ENCODE results near the gene DDX1. TPM values are rescaled to one million over a fixed set of nuclear protein-coding genes. Genes with fewer than 3 reads are reported as not detected.

DDX1 gene
- total and polyA plus RNA-seq, 2 donors (not counting 3 experiments of a cell fraction or from before 2014, with no cell fraction given): 41.2 to 117 TPM

DNA sequence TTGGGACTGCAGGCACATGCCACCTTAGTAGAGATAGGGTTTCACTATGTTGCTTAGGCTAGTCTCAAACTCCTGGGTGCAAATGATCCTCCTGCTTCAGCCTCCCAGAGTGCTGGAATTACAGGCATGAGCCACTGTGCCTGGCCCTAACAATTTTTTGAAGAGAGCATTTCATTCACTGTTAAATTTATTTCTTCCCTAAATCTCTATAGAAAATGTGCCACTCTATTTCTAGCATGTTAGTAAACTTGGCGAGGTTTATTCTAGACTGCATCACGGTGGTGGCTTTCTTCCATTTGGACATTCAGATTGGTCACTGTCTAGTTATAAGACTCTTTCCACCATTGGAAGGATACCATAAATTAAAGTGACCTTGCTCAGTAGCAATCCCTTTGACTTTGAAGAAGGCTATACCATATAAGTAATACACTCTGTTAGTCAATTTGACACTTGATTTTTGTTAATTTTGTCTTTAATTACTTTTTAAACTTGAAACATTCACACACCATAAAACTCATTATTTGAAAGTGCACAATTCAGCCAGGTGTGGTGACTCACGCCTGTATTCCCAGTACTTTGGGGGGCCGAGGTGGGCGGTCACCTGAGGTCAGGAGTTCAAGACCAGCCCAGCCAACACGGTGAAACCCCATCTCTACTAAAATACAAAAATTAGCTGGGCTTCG is 16.2 kb downstream of the DDX1 start:
- no peaks in the 10 kb centered on the region for H3K9me3 ChIP-seq (replicated peaks; ENCODE audit: control insufficient read depth, insufficient read depth, low read length)
- TF ChIP-seq, protein P1, sequence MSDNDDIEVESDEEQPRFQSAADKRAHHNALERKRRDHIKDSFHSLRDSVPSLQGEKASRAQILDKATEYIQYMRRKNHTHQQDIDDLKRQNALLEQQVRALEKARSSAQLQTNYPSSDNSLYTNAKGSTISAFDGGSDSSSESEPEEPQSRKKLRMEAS (IDR thresholded peaks at IDR 0.05; ENCODE audit: insufficient read depth, insufficient read length): no peak
- no peak for TF ChIP-seq JUN (IDR thresholded peaks at IDR 0.05; ENCODE audit: borderline replicate concordance, insufficient read depth, insufficient read length, low read depth)
- no peak overlapping the region for H3K27ac ChIP-seq (ENCODE audit: insufficient read depth, low read depth, low read length)
- H3K4me3 ChIP-seq (replicated peaks in 1 of 3; ENCODE audit: insufficient read depth in 1 of 3, low read depth in 1 of 3, low read length in 3 of 3): no peak overlapping the region
- H3K9me1 ChIP-seq (replicated peaks; ENCODE audit: control insufficient read depth, extremely low read depth, insufficient read depth, low read length): no peaks in the 10 kb centered on the region
- no peak overlapping the region for H3K4me2 ChIP-seq (ENCODE audit: insufficient read depth, low read length)
- peaks cover 27 to 34% of the 10 kb centered on the region in 2 experiments for H3K36me3 ChIP-seq (ENCODE audit: control insufficient read depth in 2 of 2, extremely low read depth in 1 of 2, insufficient read depth in 2 of 2, low read length in 2 of 2)
- ChIA-PET POLR2A (no interaction called here), CTCF (no interaction called here)
- FAIRE-seq (no peak), DNase-seq (ENCODE audit: low read depth, low spot score) (no peak)
- BruUV-seq (replicated peaks): no TSS peak
- H3K9ac ChIP-seq (replicated peaks; ENCODE audit: extremely low read depth, insufficient read depth, low read length): no peak overlapping the region
- dilution Hi-C loops (cut with MboI; ENCODE audit: extremely low pct_ligation_motif_present, low sequenced_read_pairs) (no loop called here), intact Hi-C loops (cut with micrococcal nuclease) (no loop called here)
- H4K20me1 ChIP-seq (replicated peaks; ENCODE audit: control insufficient read depth, extremely low read depth, insufficient read depth, low read length): no peaks in the 10 kb centered on the region
- no peaks in the 10 kb centered on the region for H3K27me3 ChIP-seq (ENCODE audit: control insufficient read depth in 2 of 2, insufficient read depth in 2 of 2, low read length in 2 of 2)
- no peak overlapping the region for H2AFZ ChIP-seq (ENCODE audit: low read depth, low read length)
- H3K4me1 ChIP-seq (ENCODE audit: control insufficient read depth, extremely low read depth, insufficient read depth, low read length): no peaks in the 10 kb centered on the region
- H3K79me2 ChIP-seq (ENCODE audit: control insufficient read depth, insufficient read depth, low read length): no peaks in the 10 kb centered on the region

DNA sequence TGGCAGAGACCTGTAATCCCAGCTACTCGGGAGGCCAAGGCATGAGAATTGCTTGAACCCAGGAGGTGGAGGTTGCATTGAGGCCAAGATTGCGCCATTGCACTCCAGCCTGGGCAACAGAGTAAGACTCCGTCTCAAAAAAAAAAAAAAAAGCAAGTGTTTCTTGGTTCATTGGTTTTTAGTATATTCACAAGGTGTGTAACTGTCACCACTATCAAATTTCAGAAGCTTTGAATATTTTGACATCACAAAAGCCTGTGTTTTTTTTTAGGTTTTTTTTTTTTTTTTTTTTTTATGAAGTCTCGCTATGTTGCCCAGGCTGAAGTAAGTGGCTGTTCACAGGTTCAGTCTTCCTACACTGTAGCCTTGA is 16.7 kb downstream of the DDX1 start:
- no TSS peak for BruUV-seq (replicated peaks)
- CTCF ChIA-PET: no interaction called here
- TF ChIP-seq, protein P2, sequence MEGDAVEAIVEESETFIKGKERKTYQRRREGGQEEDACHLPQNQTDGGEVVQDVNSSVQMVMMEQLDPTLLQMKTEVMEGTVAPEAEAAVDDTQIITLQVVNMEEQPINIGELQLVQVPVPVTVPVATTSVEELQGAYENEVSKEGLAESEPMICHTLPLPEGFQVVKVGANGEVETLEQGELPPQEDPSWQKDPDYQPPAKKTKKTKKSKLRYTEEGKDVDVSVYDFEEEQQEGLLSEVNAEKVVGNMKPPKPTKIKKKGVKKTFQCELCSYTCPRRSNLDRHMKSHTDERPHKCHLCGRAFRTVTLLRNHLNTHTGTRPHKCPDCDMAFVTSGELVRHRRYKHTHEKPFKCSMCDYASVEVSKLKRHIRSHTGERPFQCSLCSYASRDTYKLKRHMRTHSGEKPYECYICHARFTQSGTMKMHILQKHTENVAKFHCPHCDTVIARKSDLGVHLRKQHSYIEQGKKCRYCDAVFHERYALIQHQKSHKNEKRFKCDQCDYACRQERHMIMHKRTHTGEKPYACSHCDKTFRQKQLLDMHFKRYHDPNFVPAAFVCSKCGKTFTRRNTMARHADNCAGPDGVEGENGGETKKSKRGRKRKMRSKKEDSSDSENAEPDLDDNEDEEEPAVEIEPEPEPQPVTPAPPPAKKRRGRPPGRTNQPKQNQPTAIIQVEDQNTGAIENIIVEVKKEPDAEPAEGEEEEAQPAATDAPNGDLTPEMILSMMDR (IDR thresholded peaks at IDR 0.05; ENCODE audit: extremely low read depth in 1 of 2, insufficient read depth in 1 of 2, low read depth in 1 of 2, low read length in 2 of 2): no peak
- TF ChIP-seq POLR2A (IDR thresholded peaks at IDR 0.05; ENCODE audit: low read depth, low read length) (no peak), EZH2 (IDR thresholded peaks at IDR 0.05; ENCODE audit: borderline replicate concordance, low read depth, low read length, severe bottlenecking) (no peak), FOS (IDR thresholded peaks at IDR 0.05; ENCODE audit: borderline replicate concordance, insufficient read depth, low read length) (no peak), MYC (IDR thresholded peaks at IDR 0.05; ENCODE audit: low read depth, low read length) (no peak), JUN (IDR thresholded peaks at IDR 0.05; ENCODE audit: borderline replicate concordance, insufficient read depth, insufficient read length, low read depth) (no peak)
- TF ChIP-seq, protein P1 (IDR thresholded peaks at IDR 0.05; ENCODE audit: insufficient read depth, insufficient read length): no peak
- H3K4me3 ChIP-seq (replicated peaks in 1 of 3; ENCODE audit: insufficient read depth in 1 of 3, low read depth in 1 of 3, low read length in 3 of 3): no peak overlapping the region
- DNase-seq (ENCODE audit: low read depth, low spot score) (no peak), FAIRE-seq (no peak)
- POLR2A ChIA-PET: no interaction called here
- no peaks in the 10 kb centered on the region for H3K4me1 ChIP-seq (ENCODE audit: control insufficient read depth, extremely low read depth, insufficient read depth, low read length)
- no peak overlapping the region for H3K4me2 ChIP-seq (ENCODE audit: insufficient read depth, low read length)
- no peak overlapping the region for H2AFZ ChIP-seq (ENCODE audit: low read depth, low read length)
- H3K27ac ChIP-seq (ENCODE audit: insufficient read depth, low read depth, low read length): no peak overlapping the region
- H3K9ac ChIP-seq (replicated peaks; ENCODE audit: extremely low read depth, insufficient read depth, low read length): no peak overlapping the region
- no peaks in the 10 kb centered on the region for H3K27me3 ChIP-seq (ENCODE audit: control insufficient read depth in 2 of 2, insufficient read depth in 2 of 2, low read length in 2 of 2)
- no peaks in the 10 kb centered on the region for H3K9me1 ChIP-seq (replicated peaks; ENCODE audit: control insufficient read depth, extremely low read depth, insufficient read depth, low read length)
- intact Hi-C loops (cut with micrococcal nuclease) (no loop called here), dilution Hi-C loops (cut with MboI; ENCODE audit: extremely low pct_ligation_motif_present, low sequenced_read_pairs) (no loop called here)
- H3K79me2 ChIP-seq (ENCODE audit: control insufficient read depth, insufficient read depth, low read length): no peaks in the 10 kb centered on the region
- no peaks in the 10 kb centered on the region for H4K20me1 ChIP-seq (replicated peaks; ENCODE audit: control insufficient read depth, extremely low read depth, insufficient read depth, low read length)
- no peaks in the 10 kb centered on the region for H3K9me3 ChIP-seq (replicated peaks; ENCODE audit: control insufficient read depth, insufficient read depth, low read length)
- H3K36me3 ChIP-seq (ENCODE audit: control insufficient read depth in 2 of 2, extremely low read depth in 1 of 2, insufficient read depth in 2 of 2, low read length in 2 of 2): peaks cover 25 to 34% of the 10 kb centered on the region in 2 experiments

Measured in endothelial cell of umbilical vein (primary cell).